Measurements from ENCODE around the gene SBSN.

Gene SBSN

DNA sequence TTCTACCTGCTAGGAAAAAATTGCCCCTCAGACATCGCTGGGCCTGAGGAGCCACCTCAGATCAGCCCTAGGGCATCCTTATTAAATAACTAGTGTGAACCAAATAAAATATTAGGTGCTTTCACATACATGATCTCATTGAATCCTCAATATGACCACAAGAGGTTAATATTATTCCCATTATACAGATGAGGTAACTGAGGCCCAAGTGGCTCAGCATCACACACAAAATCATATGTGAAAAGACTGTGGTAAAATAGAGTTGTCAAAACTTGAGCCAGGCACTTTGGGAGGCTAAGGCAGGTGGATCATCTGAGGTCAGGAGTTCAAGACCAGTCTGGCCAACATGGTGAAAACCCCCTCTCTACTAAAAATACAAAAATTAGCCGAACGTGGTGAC lies 11.8 kb downstream of the SBSN start:
- no peak for TF ChIP-seq FOXM1 (IDR thresholded peaks at IDR 0.05; ENCODE audit: borderline replicate concordance, low read depth)
- no peak for TF ChIP-seq TAF1 (IDR thresholded peaks at IDR 0.05; ENCODE audit: low read depth)
- no peak for TF ChIP-seq YY1 (IDR thresholded peaks at IDR 0.05; ENCODE audit: low read depth)
- TF ChIP-seq TCF12 (IDR thresholded peaks at IDR 0.05; ENCODE audit: low read depth): no peak
- TF ChIP-seq, protein P1, sequence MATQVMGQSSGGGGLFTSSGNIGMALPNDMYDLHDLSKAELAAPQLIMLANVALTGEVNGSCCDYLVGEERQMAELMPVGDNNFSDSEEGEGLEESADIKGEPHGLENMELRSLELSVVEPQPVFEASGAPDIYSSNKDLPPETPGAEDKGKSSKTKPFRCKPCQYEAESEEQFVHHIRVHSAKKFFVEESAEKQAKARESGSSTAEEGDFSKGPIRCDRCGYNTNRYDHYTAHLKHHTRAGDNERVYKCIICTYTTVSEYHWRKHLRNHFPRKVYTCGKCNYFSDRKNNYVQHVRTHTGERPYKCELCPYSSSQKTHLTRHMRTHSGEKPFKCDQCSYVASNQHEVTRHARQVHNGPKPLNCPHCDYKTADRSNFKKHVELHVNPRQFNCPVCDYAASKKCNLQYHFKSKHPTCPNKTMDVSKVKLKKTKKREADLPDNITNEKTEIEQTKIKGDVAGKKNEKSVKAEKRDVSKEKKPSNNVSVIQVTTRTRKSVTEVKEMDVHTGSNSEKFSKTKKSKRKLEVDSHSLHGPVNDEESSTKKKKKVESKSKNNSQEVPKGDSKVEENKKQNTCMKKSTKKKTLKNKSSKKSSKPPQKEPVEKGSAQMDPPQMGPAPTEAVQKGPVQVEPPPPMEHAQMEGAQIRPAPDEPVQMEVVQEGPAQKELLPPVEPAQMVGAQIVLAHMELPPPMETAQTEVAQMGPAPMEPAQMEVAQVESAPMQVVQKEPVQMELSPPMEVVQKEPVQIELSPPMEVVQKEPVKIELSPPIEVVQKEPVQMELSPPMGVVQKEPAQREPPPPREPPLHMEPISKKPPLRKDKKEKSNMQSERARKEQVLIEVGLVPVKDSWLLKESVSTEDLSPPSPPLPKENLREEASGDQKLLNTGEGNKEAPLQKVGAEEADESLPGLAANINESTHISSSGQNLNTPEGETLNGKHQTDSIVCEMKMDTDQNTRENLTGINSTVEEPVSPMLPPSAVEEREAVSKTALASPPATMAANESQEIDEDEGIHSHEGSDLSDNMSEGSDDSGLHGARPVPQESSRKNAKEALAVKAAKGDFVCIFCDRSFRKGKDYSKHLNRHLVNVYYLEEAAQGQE (IDR thresholded peaks at IDR 0.05; ENCODE audit: low read depth): no peak
- TF ChIP-seq NFIC (IDR thresholded peaks at IDR 0.05): no peak
- TF ChIP-seq TEAD4 (IDR thresholded peaks at IDR 0.05): no peak
- no peak for TF ChIP-seq RAD21 (IDR thresholded peaks at IDR 0.05; ENCODE audit: low read depth)
- no peak for TF ChIP-seq ZBTB7A (IDR thresholded peaks at IDR 0.05; ENCODE audit: low read depth)
- TF ChIP-seq, protein P2, sequence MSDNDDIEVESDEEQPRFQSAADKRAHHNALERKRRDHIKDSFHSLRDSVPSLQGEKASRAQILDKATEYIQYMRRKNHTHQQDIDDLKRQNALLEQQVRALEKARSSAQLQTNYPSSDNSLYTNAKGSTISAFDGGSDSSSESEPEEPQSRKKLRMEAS (IDR thresholded peaks at IDR 0.05): no peak

DNA sequence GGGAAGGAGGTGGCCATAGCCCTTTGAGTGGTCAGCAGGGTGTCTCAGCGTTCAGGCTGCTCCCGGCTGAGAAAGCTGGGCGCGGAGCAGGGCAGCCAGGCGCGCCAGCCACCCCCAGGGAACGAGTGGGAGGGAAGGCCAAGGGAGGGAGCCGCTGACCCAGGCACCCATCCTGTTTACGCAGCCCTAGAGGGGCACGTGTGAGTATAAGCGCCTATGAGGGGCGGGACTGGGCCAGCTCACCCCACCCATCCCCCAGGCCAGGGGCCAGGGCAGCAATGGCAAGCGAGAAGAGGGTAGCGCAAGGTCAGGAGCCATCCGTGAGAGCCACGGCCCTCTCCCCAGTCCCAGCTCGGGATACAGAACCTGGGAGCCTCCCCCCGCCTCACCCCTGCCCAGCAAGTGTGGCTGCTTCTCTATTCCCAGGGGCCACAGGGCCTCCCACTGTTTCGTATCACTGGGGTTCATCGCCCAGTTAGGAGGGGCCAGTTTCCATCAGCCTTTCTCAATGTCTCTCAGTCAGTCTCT lies 13.8 kb downstream of the SBSN start:
- no peak for TF ChIP-seq ZBTB7A (IDR thresholded peaks at IDR 0.05; ENCODE audit: low read depth)
- TF ChIP-seq TAF1 (IDR thresholded peaks at IDR 0.05; ENCODE audit: low read depth): no peak
- TF ChIP-seq CEBPB (IDR thresholded peaks at IDR 0.05): no peak
- no peak for TF ChIP-seq EGR1 (IDR thresholded peaks at IDR 0.05)
- no peak for TF ChIP-seq TEAD4 (IDR thresholded peaks at IDR 0.05)
- no peak for TF ChIP-seq EP300 (IDR thresholded peaks at IDR 0.05; ENCODE audit: borderline replicate concordance)

DNA sequence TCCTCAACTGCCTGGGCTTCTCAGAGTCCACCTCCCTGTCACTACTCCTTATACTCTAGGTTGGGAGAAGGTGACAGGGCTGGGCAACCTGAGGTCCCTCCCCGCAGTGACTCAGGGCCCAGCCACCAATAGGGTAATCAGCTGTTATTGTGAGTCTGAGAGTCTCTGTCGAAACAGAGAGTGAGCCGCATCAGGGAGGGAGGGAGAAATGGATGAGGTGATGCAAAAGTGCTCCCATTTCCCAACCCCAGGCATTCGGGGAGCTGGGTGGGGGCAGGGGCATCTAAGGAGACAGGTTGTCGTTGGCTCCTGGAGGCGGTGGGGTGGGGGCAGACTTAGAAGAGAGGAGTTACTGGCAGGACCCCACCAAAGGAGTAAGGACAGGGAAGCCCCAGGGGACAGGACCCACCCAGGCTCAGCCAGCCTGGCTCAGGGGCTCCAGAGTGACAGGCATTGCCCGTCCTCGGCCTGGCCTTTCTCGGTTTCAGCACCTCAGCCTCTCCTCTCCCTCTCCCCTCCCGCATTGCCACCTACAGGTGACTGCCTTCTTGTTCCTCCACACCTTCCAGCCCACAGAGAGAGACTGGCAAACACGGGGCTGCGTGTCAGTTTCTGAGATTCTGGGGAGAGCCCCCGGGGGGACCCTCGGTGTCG lies 14.4 kb downstream of the SBSN start, which contains the start of gene DMKN:
DMKN (minus strand) TSS at position 22 of the 654 bp plus-strand sequence. CDS start 174 bp downstream, outside the sequence.
- no peak for TF ChIP-seq TEAD4 (IDR thresholded peaks at IDR 0.05)
- TF ChIP-seq CREB1 (IDR thresholded peaks at IDR 0.05; ENCODE audit: low read depth): no peak
- TF ChIP-seq, protein P3, sequence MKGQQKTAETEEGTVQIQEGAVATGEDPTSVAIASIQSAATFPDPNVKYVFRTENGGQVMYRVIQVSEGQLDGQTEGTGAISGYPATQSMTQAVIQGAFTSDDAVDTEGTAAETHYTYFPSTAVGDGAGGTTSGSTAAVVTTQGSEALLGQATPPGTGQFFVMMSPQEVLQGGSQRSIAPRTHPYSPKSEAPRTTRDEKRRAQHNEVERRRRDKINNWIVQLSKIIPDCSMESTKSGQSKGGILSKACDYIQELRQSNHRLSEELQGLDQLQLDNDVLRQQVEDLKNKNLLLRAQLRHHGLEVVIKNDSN (IDR thresholded peaks at IDR 0.05): no peak
- TF ChIP-seq NFIC (IDR thresholded peaks at IDR 0.05): no peak
- TF ChIP-seq FOXM1 (IDR thresholded peaks at IDR 0.05; ENCODE audit: borderline replicate concordance, low read depth): no peak
- no peak for TF ChIP-seq CEBPB (IDR thresholded peaks at IDR 0.05)
- TF ChIP-seq RAD21 (IDR thresholded peaks at IDR 0.05; ENCODE audit: low read depth): no peak
- TF ChIP-seq TCF12 (IDR thresholded peaks at IDR 0.05; ENCODE audit: low read depth): no peak
- no peak for TF ChIP-seq YY1 (IDR thresholded peaks at IDR 0.05; ENCODE audit: low read depth)
- no peak for TF ChIP-seq EP300 (IDR thresholded peaks at IDR 0.05; ENCODE audit: borderline replicate concordance)
- TF ChIP-seq, protein P1 (IDR thresholded peaks at IDR 0.05; ENCODE audit: low read depth): no peak
- TF ChIP-seq TAF1 (IDR thresholded peaks at IDR 0.05; ENCODE audit: low read depth): no peak
- TF ChIP-seq, protein P2 (IDR thresholded peaks at IDR 0.05): no peak
- TF ChIP-seq EGR1 (IDR thresholded peaks at IDR 0.05): no peak
- TF ChIP-seq ZBTB7A (IDR thresholded peaks at IDR 0.05; ENCODE audit: low read depth): no peak

DNA sequence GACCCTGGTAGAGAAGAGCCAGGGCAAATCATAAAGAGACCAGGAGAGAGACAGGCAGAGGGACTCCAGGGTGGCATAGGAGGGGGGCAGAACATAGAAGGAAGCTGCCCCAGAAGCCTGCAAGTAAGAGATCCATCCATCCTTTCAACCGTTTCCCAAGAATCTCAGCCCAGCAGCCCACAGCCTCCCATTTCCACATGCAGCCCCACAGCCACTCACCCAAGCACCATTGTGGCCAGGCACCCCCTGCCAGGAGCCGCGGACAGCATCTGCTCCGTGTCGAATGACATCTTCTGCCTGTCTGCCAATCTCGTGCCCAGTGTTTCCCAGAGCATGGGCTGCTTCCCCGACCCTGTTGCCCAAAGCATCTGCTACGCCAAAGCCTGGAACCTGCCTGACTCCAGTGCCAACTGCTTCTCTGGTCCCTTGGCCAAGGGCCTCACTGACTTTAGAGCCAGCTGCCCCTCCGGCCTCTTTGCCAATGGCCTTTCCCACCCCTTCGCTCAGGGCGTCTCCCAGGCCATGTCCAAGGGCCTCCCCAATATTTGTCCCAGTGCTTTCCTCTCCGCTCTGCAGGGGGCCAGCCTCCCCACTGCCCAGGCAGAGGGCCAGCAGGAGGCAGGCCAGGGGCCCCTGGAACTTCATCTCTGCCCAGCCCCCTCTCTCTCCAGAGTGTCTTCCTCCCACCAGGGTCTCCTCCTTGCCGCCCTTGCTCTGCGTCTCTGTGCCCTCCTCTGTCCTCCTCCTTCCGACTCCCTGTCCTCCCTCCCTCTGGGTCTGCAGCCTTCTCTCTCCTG lies 15.1 kb downstream of the SBSN start:
- TF ChIP-seq EP300 (IDR thresholded peaks at IDR 0.05; ENCODE audit: borderline replicate concordance) (no peak), TCF12 (IDR thresholded peaks at IDR 0.05; ENCODE audit: low read depth) (no peak), NFIC (IDR thresholded peaks at IDR 0.05) (no peak), TAF1 (IDR thresholded peaks at IDR 0.05; ENCODE audit: low read depth) (no peak), EGR1 (IDR thresholded peaks at IDR 0.05) (no peak), RAD21 (IDR thresholded peaks at IDR 0.05; ENCODE audit: low read depth) (no peak), ZBTB7A (IDR thresholded peaks at IDR 0.05; ENCODE audit: low read depth) (no peak), CREB1 (IDR thresholded peaks at IDR 0.05; ENCODE audit: low read depth) (no peak), FOXM1 (IDR thresholded peaks at IDR 0.05; ENCODE audit: borderline replicate concordance, low read depth) (no peak), TEAD4 (IDR thresholded peaks at IDR 0.05) (no peak), CEBPB (IDR thresholded peaks at IDR 0.05) (no peak), YY1 (IDR thresholded peaks at IDR 0.05; ENCODE audit: low read depth) (no peak)
- TF ChIP-seq, protein P3 (IDR thresholded peaks at IDR 0.05): no peak
- TF ChIP-seq, protein P2 (IDR thresholded peaks at IDR 0.05): no peak
- TF ChIP-seq, protein P1 (IDR thresholded peaks at IDR 0.05; ENCODE audit: low read depth): no peak
